GM18519 (cell line): ENCODE measurements around the gene DUSP8.
"Not testable (repeated sequence)": the region's sequence is repeated elsewhere in the genome, so short reads cannot be mapped to it uniquely, and the experiment has no call there.

Experiments
- ATAC-seq: cut with Tn5 transposase; IDR thresholded peaks from one replicate; pipeline ENCODE4 v1.9.1; 2021; ENCODE audit warnings: mild to moderate bottlenecking, moderate library complexity; ENCODE audit not compliant: unreplicated experiment, low FRiP score

DUSP8 gene

GRCh38 chr11:1572197-1573076 lies at the start of gene DUSP8:
Gene DUSP8 (minus strand): TSS chr11:1572271. CDS start chr11:1565826, 6,445 bp downstream.
- ATAC-seq, result no peak

GRCh38 chr11:1619449-1619848 lies 47.4 kb upstream of the DUSP8 start:
- ATAC-seq, result no peak

DNA sequence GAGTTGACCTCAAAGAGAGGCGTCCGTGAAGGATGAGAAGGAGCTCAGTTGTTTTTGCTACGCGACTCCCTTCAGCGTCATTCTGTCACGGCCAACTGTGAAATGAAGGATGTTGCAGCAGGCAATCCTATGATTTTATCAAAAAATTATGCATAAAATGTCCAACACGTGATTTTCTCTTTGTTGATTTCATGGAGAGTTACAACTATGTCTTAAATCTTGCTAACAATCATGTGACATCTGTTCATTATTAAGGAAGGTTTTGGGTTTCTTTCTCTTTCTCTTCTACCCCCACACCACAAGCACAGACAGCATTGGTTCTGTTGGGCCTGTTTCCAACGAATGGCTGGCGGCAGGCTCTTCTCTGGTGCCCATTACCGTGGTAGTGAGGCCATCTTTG lies 46.2 kb upstream of the DUSP8 start:
- ATAC-seq, result no peak

DNA sequence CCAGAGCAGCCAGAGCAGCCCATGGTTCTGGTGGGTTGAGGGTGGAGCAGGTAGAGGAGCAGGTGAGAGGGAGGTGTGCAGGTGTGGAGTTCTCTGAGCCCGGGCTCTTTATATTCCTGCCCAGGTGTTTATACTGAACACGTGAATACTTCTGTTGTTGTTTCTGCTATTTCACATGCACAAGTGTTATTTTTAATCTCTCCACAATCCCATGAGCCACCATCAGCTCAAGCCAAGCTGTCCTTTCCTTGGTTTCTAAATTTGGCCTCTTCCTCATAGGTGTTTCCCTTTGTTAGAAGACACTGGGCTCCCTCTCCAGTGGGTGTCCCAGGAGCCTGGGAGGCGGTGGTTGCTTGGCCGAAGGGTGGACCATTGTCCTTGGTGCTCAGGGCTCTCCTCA lies 36.3 kb upstream of the DUSP8 start, which contains the start of gene KRTAP5-3:
Gene KRTAP5-3, minus strand, starts transcription at position 101 of the 400 bp plus-strand sequence. Its CDS starts 78 bp downstream, at position 23.
- ATAC-seq, result no peak

DNA sequence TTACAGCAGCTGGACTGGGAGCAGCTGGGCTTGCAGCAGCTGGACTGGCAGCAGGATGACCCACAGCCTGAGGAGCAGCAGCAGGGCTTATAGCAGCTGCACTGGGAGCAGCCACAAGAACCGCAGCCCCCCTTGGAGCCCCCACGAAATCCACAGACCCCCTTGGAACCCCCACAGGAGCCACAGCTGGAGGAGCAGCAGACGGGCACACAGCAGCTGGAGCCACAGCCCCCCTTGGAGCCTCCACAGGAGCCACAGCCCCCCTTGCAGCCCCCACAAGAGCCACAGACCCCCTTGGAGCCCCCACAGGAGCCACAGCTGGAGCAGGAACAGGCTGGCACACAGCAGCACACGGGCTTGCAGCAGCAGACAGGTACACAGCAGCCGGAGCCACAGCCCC lies 35.8 kb upstream of the DUSP8 start:
- not testable (repeated sequence) for ATAC-seq

GRCh38 chr11:1607156-1607845 lies 35.2 kb upstream of the DUSP8 start:
- not testable (repeated sequence) for ATAC-seq

- not testable (repeated sequence) for ATAC-seq
These were observed 33.9 kb upstream of the DUSP8 start for GRCh38 chr11:1605923-1606322.

DNA sequence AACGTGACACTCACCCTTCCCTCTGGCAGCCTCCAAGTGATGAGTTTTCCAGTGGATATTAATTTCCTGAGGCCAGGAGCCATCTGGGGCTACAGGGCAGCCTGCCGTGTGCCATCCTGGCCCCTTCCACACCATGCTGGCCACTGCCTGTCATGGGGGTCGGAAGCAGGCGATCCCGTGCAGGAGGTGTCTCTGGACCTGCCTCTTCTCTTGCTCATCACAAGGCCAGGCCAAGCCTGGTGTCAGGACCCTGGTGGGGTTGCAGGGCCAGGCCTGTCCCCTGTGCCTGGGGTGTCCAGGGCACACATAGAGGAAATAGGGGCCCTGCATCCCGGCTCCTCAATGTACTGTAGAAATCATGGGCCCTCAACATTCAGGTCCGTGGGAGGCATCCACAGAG lies 32.6 kb upstream of the DUSP8 start:
- no peak for ATAC-seq

GRCh38 chr11:1604181-1604580 lies 32.1 kb upstream of the DUSP8 start:
- ATAC-seq, result no peak

DNA sequence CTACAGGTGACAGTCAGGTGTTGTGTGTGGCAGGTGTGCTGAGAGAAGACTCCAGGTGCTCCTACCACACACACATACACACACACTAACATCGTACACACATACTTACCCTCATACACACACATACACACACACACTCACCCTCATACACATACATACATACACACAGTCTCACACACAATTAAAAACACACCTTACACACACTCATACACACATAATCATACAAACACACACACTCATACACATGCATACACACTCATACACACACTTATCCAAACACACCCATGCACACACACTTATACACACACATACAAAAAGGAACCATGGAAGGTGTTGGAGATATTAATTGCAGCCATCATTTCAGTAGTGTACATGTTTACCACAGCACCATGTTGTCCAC lies 31.6 kb upstream of the DUSP8 start:
- no peak for ATAC-seq

DNA sequence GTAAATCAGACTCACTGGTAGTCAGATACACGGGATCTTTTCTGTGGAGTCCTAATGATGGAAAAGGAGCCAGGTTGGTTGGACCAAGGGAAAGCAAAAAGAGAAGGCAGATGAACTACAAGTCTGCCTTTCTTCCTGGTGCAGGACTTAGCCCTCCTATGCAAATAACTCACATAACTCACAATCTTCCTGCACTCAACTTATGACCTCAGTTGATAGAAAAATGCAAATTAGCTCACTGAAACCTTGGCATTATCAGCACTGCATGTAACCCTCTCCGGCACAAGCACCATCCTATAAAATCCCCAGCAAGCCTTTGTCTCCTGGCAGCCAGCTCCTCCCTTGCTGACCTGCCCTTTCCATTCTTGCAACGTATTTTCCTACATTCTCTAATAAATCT lies 29.6 kb upstream of the DUSP8 start:
- ATAC-seq, result not testable (repeated sequence)

GRCh38 chr11:1600626-1601025 lies 28.6 kb upstream of the DUSP8 start:
- ATAC-seq, result no peak

DNA sequence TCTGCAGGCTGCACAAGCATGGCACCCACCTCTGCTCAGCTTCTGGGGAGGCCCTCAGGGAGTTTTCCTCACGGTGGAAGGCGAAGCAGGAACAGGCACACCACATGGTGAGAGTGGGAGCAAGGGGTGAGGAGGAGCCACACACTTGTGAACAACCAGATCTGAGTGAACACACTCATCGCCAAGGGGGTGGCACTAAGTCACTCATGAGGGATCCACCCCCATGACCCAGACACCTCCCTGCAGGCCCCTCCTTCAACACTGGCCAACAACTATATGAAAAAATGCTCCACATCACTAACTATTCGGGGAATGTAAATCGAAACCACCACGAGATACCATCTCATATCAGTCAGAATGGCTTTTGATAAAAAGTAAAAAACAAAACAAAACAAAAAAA lies 26.7 kb upstream of the DUSP8 start:
- ATAC-seq, result no peak

DNA sequence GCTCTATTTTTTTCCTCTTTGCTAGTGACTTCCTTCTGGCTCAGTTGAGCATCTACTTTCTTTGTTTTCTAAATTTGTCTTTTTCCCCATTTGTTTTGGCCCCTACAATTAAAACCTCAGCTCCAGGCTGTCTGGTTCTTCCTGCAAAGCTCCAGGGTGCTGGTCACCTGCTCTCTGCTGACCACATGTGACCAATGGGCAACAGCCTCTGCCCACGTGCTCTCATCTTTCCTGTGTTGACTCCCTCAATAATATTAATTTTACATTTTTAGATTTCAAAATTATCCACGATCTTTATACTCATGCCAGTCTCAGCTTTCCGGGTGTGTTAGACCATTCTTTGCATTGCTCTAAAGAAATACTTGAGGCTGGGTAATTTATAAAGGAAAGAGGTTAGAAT lies 26.3 kb upstream of the DUSP8 start:
- not testable (repeated sequence) for ATAC-seq

- ATAC-seq, result no peak
These were observed 25.9 kb upstream of the DUSP8 start, which contains the start of gene KRTAP5-2 for GRCh38 chr11:1597994-1598380. Gene KRTAP5-2 (minus strand): TSS chr11:1598294. CDS start chr11:1598250, 44 bp downstream.

DNA sequence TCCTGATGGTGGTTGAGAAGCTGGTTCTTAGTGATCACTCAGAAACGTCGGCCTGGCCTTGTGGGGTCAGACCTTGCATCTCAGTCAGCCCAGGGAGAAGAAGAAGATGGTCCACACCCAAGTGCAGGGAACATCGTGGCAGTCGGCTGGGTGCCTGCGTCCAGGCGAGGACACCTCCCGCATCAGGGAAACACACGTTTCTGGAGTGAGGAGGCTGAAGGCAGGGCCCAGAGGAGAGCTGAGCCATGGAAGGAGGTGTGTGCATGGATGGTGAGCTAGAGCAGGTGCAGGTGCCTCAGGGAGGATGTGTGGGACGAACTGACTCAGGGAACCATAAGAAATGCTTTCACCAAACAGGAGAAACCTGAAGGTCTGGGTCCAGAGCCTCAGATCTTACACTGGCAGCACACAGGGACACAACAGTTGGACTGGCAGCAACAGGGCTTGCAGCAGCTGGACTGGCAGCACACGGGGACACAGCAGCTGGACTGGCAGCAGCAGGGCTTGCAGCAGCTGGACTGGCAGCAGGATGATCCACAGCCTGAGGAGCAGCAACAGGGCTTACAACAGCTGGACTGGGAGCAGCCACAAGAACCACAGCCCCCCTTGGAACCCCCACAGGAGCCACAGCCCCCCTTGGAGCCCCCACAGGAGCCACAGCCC lies 25.4 kb upstream of the DUSP8 start:
- no peak for ATAC-seq

DNA sequence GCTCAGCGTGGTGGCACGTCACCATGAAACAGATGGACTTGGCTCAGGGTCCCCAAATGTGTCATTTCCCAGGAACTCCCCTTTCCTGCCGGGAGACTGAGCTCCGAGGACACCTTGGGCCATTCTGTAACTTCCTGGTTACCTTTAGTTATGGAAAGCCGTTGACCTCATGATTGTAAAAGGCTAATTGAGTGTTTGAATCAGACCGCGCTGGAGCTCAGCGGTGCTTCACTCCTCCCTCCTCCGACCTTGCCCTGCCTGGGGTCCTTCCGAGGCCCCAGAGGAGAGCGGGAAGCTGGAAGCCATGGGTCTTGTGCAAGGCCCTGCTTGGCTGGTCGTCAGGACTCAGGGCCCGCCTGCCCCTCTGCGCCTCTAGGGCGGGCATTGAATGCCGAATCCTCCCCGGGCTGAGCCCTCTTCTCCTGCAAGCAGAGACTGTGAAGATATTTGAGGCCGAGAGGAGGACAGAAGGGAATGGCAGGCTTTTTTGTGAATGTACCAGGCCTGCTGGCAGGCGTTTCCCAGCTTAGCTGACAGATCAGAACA lies 24.6 kb upstream of the DUSP8 start:
- not testable (repeated sequence) for ATAC-seq

DNA sequence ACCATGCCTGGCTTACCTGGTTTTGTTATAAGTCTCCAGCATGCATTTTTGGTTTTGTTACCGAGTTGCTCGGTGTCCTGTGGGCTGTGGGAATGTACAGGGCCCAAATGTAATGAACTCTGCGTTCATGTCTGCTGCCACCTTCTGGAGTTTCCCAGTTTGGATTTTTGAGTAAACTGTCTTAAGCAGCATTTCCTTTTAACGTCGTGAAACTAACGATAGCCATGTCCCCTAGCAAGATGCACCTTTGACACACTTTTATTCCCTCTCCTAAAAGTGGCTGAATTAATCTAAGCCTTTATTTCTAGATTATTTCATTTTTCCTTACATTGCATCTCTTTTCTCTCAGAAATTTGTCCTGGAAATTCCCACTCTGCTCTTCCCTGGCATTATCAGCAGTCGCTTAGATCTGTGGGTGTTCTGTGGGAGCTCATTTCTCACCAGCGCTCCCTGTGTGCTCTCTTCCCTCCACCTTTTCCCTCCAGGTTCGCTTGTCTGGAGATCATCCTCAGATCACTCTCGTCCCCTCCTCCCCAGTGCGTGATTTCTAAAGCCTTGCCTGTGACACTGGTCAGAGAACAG lies 24.0 kb upstream of the DUSP8 start:
- ATAC-seq, result not testable (repeated sequence)

DNA sequence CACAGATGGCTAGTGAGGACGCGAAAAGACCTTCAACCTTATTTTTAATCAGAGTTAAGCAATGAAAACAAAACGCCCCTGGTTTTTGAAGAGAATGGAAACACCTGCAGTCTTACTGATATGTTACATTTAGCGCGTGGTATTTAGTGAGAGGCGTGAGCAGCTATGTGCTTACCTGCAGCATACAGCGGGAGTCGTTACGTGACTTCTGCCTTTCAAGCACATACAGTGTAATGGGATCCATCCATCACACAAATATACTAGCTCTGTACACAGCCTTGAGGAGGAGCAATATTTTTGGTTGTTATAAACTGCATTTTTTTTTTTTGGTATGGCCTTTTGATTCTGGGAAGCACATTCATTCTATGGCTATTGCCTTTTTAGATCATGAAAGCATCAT lies 20.6 kb upstream of the DUSP8 start:
- ATAC-seq, result no peak

GRCh38 chr11:1589996-1590395 lies 17.9 kb upstream of the DUSP8 start:
- no peak for ATAC-seq
